ENCODE results near the gene LRFN3.

DNA sequence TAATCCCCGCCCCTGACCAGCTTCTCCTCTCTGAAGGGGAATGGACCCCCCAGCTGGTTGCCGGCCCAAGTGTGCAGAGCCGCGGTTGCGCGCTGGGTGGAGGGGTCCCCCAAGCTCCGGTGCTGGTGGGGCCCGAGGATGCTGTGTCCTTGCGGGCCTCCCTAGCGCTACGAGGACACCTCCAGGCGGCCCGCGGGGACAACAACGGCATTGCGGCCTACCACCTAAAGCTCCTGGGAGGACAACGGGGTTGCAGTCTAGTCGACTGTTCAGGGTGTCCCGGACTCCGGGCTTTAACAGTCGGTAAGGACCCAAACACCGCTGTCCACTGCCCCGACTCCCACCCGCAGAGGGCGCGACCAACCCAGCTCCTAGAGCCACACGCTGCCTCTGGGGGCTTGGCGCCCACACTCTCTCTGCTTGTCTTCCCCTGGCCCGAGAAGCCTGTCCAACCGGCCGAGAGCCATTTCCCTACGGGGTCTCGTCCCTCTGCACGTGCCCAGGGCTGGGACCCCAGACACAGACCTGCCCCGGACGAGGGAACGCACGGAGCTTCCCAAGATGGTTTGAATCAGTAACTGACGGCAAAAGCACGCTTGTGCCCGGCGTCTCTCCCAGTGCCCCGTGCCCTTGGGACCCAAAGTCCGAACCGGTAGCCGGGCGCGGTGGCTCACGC lies 57.9 kb downstream of the LRFN3 start:
- TF ChIP-seq EP300 (IDR thresholded peaks at IDR 0.05) (no peak), POLR2AphosphoS5 (IDR thresholded peaks at IDR 0.05) (no peak), POLR2A (IDR thresholded peaks at IDR 0.05) (no peak)
- TF ChIP-seq, protein P1, sequence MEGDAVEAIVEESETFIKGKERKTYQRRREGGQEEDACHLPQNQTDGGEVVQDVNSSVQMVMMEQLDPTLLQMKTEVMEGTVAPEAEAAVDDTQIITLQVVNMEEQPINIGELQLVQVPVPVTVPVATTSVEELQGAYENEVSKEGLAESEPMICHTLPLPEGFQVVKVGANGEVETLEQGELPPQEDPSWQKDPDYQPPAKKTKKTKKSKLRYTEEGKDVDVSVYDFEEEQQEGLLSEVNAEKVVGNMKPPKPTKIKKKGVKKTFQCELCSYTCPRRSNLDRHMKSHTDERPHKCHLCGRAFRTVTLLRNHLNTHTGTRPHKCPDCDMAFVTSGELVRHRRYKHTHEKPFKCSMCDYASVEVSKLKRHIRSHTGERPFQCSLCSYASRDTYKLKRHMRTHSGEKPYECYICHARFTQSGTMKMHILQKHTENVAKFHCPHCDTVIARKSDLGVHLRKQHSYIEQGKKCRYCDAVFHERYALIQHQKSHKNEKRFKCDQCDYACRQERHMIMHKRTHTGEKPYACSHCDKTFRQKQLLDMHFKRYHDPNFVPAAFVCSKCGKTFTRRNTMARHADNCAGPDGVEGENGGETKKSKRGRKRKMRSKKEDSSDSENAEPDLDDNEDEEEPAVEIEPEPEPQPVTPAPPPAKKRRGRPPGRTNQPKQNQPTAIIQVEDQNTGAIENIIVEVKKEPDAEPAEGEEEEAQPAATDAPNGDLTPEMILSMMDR (IDR thresholded peaks at IDR 0.05): no peak
